GM23338 (cell line): Measurements from ENCODE around the gene FLT1.

Source experiments
- CTCF ChIP-seq, 2 experiments: fragments of 200-600 bp in 1 of 2; sonication (generic) in 1 of 2; conservative IDR thresholded peaks; 2 replicates each; pipeline versions ENCODE4 v1.5.1 to v1.6.1; 2016 to 2017; ENCODE audit warnings: antibody characterized with exemption in 2 of 2, low read depth in 2 of 2, mild to moderate bottlenecking in 2 of 2, moderate library complexity in 1 of 2
- EZH2 ChIP-seq: fragments of 200-600 bp; sonication (generic); IDR thresholded peaks from one replicate; pipeline ENCODE4 v1.8.0; 2017; ENCODE audit warnings: antibody characterized with exemption, mild to moderate bottlenecking, low read depth; ENCODE audit not compliant: unreplicated experiment
- EZH2phosphoT487 ChIP-seq: fragments of 200-600 bp; sonication (generic); IDR thresholded peaks from one replicate; pipeline ENCODE4 v1.8.1; 2018; ENCODE audit warnings: antibody characterized with exemption; ENCODE audit not compliant: unreplicated experiment
- JUNB ChIP-seq: IDR thresholded peaks from one replicate; pipeline ENCODE4 v1.6.1; 2016; ENCODE audit warnings: antibody characterized with exemption; ENCODE audit not compliant: unreplicated experiment
- POLR2AphosphoS5 ChIP-seq: IDR thresholded peaks from 2 replicates; pipeline ENCODE4 v1.6.1; 2016; ENCODE audit warnings: antibody characterized with exemption, low read depth
- ZNF462 ChIP-seq: fragments of 250-450 bp; sonication (Bioruptor Pico); IDR thresholded peaks from 2 replicates; pipeline ENCODE4 v1.5.0; 2020; ENCODE audit warnings: mild to moderate bottlenecking, moderate library complexity

GRCh38 chr13:28325022-28325421 lies 169.9 kb downstream of the FLT1 start:
- TF ChIP-seq CTCF (conservative IDR thresholded peaks at IDR 0.05; ENCODE audit: low read depth in 2 of 2) = no peak
- no peak for TF ChIP-seq EZH2
- no peak for TF ChIP-seq EZH2phosphoT487
- TF ChIP-seq ZNF462 (CRISPR knock-in tag) = no peak
- no peak for TF ChIP-seq POLR2AphosphoS5
- TF ChIP-seq JUNB = no peak
